ENCODE data around the gene GPR171.

DNA sequence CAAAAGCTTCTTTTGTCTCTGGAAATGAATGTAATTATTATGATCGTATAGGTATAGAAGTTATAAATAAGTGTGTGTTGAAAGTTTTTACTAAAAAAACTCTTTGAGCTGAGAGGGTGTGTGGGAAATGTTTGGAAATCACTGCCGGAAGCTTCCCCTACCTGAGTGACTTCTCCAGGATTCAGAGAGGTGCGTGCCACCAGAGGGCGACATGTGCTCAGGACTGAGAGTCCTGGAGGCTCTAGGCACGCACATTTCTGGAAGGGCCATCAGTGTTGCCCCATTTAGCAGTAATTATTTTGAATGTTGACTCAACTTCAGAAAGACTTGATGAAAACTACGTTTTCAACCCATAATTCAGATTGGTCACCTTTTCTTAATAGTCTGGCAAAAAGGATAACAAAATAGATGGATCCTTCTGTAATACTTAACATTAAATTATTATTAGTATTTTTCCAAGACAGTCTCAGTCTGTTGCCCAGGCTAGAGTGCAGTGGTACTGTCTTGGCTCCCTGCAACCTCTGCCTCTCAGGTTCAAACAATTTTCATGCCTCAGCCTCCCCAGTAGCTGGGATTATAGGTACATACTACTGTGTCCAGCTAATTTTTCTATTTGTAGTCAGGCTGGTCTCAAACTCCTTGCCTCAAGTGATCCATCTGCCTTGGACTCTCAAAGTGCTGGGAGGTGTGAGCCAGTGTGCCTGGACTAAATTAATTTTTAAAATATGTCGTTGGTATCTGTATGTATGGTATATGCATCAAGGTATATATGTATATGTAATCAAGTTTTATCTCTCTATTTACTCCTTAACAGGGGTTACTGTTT is 34.5 kb downstream of the GPR171 start:
- TF ChIP-seq, protein P1, sequence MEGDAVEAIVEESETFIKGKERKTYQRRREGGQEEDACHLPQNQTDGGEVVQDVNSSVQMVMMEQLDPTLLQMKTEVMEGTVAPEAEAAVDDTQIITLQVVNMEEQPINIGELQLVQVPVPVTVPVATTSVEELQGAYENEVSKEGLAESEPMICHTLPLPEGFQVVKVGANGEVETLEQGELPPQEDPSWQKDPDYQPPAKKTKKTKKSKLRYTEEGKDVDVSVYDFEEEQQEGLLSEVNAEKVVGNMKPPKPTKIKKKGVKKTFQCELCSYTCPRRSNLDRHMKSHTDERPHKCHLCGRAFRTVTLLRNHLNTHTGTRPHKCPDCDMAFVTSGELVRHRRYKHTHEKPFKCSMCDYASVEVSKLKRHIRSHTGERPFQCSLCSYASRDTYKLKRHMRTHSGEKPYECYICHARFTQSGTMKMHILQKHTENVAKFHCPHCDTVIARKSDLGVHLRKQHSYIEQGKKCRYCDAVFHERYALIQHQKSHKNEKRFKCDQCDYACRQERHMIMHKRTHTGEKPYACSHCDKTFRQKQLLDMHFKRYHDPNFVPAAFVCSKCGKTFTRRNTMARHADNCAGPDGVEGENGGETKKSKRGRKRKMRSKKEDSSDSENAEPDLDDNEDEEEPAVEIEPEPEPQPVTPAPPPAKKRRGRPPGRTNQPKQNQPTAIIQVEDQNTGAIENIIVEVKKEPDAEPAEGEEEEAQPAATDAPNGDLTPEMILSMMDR (IDR thresholded peaks at IDR 0.05), result peak; percentile 63 to 80 (median 76)
- TF ChIP-seq POLR2A (IDR thresholded peaks at IDR 0.05), result no peak

Measured in Peyer's patch (tissue), 4 donors.